DLD1 (cell line): Measurements from ENCODE around the gene PSG3.
"Not testable (repeated sequence)": the region's sequence is repeated elsewhere in the genome, so short reads cannot be mapped to it uniquely, and the experiment has no call there.

Experiments used
- in situ Hi-C: cut with HindIII; loops from 2 replicates; pipeline ENCODE4 v1.10.0; 2017; ENCODE audit warnings: low sequenced_read_pairs

PSG3 gene

DNA sequence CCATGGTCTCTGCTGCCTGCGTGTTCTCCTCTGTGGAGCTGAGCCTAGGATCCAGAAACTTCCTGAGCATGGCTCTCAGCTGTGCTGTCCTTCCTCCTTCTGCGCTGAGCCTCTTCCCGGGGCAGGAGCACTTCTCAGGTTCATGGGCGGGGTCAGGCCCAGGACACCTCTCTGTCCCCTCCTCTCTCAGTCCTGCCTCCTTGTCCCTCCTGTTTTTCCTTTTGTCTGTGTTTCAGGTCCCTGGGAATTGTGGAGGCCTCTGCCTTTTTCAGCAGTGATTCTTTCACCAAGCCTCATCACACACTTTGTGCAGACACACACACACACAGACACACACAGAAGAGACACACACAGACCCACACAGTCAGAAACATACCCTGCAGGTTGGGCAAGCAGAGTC lies at the start of gene PSG3:
Gene PSG3 (minus strand): TSS at position 101 of the 400 bp plus-strand sequence. CDS start 97 bp downstream, at position 4.
- in situ Hi-C loops: not testable (repeated sequence)

GRCh38 chr19:42788766-42789165 lies 48.5 kb upstream of the PSG3 start:
- in situ Hi-C loops: not testable (repeated sequence)

DNA sequence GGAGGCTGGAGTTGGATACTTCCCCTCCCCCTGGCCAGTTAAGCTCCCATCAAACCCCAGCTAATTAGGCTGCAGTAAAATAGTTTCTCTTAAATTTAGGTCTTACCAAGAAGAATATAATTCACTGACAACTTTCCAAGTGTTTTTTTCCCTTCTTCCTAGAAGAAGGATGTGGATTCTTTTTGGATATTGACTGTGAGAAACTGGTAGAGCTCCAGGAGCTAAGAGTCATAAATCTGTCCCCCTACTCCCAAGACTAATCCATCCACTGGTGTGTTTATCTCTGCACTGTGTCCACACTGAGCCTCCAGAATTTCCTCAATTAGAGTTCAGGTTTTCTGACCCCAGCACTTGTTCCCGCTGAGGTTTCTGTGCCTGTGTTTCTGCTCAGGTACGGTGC lies 47.5 kb upstream of the PSG3 start:
- in situ Hi-C loops: not testable (repeated sequence)

GRCh38 chr19:42776750-42777612 lies 36.7 kb upstream of the PSG3 start:
- in situ Hi-C loops: not testable (repeated sequence)

DNA sequence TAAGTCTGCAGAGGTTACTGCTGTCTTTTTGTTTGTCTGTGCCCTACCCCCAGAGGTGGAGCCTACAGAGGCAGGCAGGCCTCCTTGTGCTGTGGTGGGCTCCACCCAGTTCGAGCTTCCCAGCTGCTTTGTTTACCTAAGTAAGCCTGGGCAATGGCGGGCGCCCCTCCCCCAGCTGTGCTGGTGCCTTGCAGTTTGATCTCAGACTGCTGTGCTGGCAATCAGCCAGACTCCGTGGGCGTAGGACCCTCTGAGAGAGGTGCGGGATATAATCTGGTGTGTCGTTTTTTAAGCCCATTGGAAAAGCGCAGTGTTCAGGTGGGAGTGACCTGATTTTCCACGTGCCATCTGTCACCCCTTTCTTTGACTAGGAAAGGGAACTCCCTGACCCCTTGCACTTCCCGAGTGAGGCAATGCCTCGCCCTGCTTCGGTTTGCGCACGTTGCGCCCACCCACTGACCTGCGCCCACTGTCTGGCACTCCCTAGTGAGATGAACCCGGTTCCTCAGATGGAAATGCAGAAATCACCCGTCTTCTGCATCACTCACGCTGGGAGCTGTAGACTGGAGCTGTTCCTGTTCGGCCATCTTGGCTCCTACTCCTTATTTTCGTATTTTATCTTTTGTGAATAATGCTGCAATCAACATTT lies 34.4 kb upstream of the PSG3 start:
- in situ Hi-C loops: not testable (repeated sequence)

- in situ Hi-C loops: not testable (repeated sequence)
Observed at GRCh38 chr19:42767319-42767718, 27.0 kb upstream of the PSG3 start.

- in situ Hi-C loops: not testable (repeated sequence)
Observed at GRCh38 chr19:42766871-42767270, 26.6 kb upstream of the PSG3 start.

DNA sequence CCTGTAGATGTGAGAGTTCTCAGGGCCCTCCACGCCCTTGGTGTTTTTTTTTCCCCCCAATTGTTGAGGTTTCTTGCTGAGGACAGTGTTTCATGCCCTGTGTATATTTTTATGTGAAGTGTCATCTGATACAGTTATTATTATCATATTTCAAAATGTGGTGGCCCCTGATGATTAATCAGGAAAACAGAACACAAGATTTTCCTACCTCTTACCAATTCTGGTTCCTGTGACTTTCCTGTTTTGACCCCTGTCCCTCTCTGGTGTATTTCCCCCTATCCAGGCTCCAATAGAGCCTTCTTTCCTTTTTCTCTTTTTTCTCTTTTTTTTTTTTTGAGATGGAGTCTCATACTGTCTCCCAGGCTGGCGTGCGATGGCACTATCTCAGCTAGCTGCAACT lies 24.6 kb upstream of the PSG3 start:
- in situ Hi-C loops: no loop called here

DNA sequence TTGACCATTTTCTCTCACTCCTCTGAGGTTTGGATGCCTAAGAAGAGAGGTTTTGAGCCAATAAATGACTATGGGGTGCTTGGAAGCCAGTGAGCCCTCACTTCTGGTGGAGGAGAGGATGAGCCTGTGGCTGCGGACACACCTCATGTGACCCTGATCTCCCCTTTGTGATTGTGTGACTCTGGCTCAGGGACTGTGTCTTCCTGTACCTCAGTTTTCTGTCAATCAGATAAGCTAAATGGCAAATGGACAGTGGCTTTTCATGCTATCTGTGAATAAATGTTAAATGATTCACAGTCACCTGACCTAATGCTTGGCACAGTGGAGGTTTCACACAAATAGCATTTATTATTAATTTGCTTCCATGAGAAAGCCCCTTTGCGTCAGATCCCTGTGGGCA lies 22.5 kb upstream of the PSG3 start:
- in situ Hi-C loops: no loop called here

DNA sequence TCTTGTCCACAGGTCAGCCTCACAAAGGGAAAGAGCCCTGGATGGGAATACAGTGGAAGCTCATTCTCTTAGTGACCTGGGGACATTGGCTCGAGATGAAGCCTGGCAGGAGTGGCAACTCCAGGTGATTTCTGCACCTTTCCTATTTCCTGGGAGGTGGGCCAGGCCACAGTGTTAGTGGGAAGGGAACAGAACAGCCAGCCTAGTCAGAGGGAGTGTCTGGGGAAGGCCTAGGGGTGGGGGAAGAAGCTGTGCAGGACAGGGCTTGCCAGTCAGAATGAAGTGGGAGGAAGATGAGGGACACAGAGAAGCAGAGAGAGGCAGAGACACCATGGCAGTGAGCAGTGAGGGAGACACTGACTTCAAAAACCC lies 21.6 kb upstream of the PSG3 start:
- in situ Hi-C loops: not testable (repeated sequence)

DNA sequence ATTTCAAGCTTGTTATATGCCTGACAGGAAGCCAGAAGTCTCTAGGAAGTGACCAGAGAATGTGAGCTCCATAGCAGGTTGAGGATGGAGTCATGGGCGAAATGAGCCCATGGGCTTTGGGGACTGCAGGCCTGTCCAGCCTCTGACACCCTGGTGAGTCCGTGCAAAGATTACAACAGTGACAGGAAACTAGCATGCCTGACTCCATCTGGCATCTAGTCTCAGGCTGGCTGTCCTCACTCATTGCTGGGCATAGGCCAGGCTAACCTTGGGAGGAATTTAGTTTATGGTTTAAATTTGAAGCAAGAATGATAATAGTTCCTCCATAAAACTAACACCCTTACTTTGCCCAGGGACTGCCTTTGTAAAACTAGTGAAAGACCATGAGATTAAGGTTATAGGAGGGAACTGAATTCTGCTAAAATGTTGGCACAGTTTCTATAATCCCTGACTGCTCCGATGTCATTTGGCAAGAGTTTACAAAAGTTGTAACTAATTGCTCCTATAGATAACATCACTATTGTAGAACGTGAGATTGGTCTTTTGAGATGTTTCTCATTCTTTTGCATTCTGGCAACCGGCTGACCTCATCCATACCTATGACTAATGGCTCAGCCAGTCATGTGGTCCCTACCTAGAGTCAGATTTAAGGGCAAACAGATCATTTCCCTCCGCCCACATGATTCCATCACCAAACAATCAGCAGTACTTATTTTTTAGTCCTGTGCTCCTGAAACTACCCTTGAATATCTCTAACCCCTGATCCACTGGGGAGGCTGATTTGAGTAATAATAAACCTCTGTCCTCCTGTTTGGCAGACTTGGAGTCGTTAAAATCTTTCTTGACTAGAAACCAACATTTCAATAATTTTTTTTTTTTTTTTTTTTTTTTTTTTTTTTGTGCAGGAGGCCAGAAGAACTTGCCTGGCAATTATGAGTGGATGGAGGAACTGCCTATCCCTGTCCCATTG lies 21.0 kb upstream of the PSG3 start:
- in situ Hi-C loops: not testable (repeated sequence)

DNA sequence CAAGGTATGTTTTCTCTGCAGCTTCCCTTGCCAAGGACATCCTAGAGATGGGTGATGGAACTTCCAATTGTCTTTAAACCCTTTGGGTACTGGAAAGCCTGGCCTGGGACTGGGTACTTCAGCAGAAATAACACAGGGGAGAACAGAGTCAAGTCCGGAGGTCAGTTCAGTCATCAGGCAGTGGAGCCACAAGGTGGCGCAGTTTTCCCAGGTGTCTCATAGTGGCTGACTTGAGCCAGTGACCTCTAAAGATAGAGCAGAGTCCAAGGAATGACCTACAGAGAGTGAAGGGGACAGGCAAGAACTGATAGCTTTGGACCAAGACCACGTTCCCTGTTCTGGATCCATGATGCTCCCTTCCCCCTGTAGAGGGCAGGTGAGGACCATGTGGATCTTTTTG lies 18.4 kb upstream of the PSG3 start:
- in situ Hi-C loops: not testable (repeated sequence)

DNA sequence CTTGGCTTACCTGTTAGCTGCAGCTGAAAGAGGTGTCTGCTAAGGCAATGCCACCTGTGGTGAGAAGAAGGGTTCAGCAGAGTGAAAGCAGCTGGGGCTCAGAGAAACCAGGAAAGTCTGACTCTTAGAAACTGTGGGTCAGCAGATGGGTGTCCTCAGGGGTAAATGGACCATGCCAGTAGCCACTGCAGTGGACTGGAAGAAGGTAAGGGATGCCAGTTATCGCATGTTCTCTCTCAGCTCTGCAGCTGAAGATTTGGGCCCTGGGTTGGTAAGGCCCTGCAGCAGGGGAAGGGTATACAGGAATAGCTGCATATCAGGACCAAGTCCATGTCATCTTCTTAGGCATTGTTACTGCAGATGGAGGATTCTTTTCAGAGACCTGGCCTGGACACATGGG lies 12.0 kb upstream of the PSG3 start:
- in situ Hi-C loops: not testable (repeated sequence)

DNA sequence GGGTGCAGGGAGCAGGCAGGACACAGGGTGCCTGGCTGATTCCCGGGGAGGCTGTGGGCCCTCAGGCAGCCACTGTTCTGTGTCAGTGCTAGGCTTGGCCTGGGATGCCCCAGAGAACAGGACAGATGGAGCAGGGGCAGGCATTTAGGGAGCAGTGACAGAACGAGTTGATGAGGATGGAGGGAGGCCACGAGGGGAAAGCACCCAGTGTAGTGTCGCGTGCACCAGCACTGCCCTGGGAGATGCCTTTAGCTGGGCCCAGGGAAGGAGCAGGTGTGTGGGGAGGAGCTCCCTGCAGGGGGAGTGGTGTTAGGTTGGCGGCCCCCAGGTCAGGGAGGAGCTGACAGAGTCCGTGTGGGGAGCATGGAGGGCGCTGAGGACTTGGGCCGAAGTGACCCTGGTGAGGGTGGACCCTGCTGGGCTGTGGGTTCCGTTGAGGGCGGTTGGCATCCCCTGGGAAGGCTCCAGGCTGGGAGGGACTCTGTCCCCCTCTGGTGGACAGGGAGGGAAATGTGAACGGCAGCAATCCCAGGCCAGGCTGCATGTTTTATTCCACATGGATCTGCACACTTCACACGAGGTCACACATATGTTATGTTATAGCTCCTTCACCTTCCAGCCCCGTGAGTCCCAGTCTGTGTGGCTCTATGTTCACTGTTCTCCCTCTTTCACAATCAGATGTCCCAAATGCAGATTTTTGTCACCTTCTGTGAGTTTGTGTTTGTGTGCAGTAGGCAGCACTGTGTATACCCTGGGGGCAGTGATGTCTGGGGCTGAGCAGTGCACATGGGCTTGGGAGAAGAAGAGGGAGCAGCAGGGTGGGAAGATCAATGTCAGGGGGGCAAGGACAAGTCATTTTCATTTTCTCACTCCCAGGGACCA lies 1.7 kb upstream of the PSG3 start:
- in situ Hi-C loops: not testable (repeated sequence)

DNA sequence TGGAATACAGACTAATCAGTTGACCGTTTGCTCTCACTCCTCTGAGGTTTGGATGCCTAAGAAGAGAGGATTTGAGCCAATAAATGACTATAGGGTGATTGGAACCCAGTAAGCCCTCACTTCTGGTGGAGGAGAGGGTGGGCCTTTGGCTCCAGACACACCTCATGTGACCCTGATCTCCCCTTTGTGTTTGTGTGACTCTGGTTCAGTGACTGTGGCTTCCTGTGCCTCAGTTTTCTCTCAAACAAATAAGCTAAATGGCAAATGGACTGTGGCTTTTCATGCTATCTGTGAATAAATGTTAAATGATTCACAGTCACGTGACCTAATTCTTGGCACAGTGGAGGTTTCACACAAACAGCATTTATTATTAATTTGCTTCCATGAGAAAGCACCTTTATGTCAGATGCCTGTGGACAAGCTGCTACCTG lies 2.7 kb downstream of the PSG3 start:
- in situ Hi-C loops: not testable (repeated sequence)

- in situ Hi-C loops: not testable (repeated sequence)
Observed at GRCh38 chr19:42728341-42728740, 11.9 kb downstream of the PSG3 start.

DNA sequence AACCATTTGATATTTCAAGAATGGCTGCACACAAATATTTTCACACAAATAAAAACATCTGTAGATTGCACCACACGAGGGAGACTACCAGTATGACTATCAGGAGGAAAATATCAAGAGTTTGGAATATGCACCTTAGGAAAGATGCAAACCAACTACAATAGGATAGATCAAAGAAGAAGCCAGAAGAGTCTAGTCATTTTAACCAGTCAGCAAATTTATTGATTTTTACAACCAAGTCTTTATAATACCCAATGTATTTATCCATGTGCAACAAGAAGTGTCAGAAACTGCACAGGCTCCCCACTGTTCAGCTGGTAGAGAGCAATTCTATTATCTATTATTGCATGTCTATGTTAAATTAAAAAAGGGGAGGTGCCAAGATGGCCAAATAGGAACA lies 26.3 kb downstream of the PSG3 start:
- in situ Hi-C loops: not testable (repeated sequence)

- in situ Hi-C loops: not testable (repeated sequence)
Observed at GRCh38 chr19:42712753-42713152, 27.5 kb downstream of the PSG3 start.

- in situ Hi-C loops: not testable (repeated sequence)
Observed at GRCh38 chr19:42710986-42711385, 29.3 kb downstream of the PSG3 start.

DNA sequence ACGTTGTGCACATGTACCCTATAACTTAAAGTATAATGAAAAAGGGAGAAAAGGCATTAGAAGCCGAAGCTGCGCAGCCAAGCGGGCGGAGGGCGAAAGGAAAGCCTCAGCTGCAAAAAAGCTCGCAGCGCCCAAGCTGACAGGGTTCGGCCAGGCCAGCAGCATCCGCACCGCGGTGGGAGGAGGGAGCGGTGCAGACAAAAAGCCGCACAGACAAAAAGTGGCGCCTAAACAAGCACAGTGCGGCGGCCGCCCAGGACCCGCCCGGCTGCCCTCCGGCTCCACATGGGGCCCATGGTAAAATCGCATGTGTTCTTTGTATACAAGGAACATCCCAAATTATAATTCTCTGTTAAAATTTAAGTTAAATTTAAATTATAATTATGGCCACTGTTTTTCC lies 42.4 kb downstream of the PSG3 start:
- in situ Hi-C loops: no loop called here
